Activated T-cell treated with anti-CD3 and anti-CD28 coated beads for 4 hours (primary cell): ENCODE measurements around the gene BFSP2.

Source experiments
- DNase-seq: peaks from one replicate; pipeline ENCODE4 v3.0.0-alpha.2; 2020

BFSP2 gene

GRCh38 chr3:133400006-133400515, at the start of gene BFSP2:
BFSP2 (plus strand) TSS chr3:133400056; CDS start chr3:133400084, 28 bp downstream.
- no peak for DNase-seq

- no peak for DNase-seq
Measured at GRCh38 chr3:133354721-133355120, 45.1 kb upstream of the BFSP2 start.

GRCh38 chr3:133360476-133360875, 39.4 kb upstream of the BFSP2 start:
- no peak for DNase-seq

- no peak for DNase-seq
Measured at GRCh38 chr3:133361011-133361410, 38.8 kb upstream of the BFSP2 start.

GRCh38 chr3:133361435-133361834, 38.4 kb upstream of the BFSP2 start:
- no peak for DNase-seq

GRCh38 chr3:133362539-133362938, 37.3 kb upstream of the BFSP2 start:
- no peak for DNase-seq

- no peak for DNase-seq
Measured at GRCh38 chr3:133364704-133365103, 35.2 kb upstream of the BFSP2 start.

GRCh38 chr3:133366921-133367320, 32.9 kb upstream of the BFSP2 start:
- no peak for DNase-seq

- no peak for DNase-seq
Measured at GRCh38 chr3:133367403-133367802, 32.5 kb upstream of the BFSP2 start.

- no peak for DNase-seq
Measured at GRCh38 chr3:133367956-133368355, 31.9 kb upstream of the BFSP2 start.

- DNase-seq, result no peak
Measured at GRCh38 chr3:133368371-133369067, 31.3 kb upstream of the BFSP2 start.

GRCh38 chr3:133369068-133369440, 30.8 kb upstream of the BFSP2 start:
- DNase-seq, result no peak

- no peak for DNase-seq
Measured at GRCh38 chr3:133371181-133371580, 28.7 kb upstream of the BFSP2 start.

GRCh38 chr3:133371676-133372075, 28.2 kb upstream of the BFSP2 start:
- DNase-seq, result no peak

GRCh38 chr3:133374708-133375402, 25.0 kb upstream of the BFSP2 start:
- DNase-seq, result no peak

GRCh38 chr3:133375403-133375745, 24.5 kb upstream of the BFSP2 start:
- DNase-seq, result no peak

- no peak for DNase-seq
Measured at GRCh38 chr3:133376810-133377209, 23.0 kb upstream of the BFSP2 start.

GRCh38 chr3:133377396-133377795, 22.5 kb upstream of the BFSP2 start:
- DNase-seq, result no peak

GRCh38 chr3:133379926-133380325, 19.9 kb upstream of the BFSP2 start:
- DNase-seq, result no peak

GRCh38 chr3:133380481-133381225, 19.2 kb upstream of the BFSP2 start:
- DNase-seq, result no peak

GRCh38 chr3:133381346-133382109, 18.3 kb upstream of the BFSP2 start:
- DNase-seq, result no peak

GRCh38 chr3:133383175-133383574, 16.7 kb upstream of the BFSP2 start:
- no peak for DNase-seq

GRCh38 chr3:133383741-133384140, 16.1 kb upstream of the BFSP2 start:
- DNase-seq, result no peak
